ENCODE measurements around the gene LRRC1.

The LRRC1 gene

DNA sequence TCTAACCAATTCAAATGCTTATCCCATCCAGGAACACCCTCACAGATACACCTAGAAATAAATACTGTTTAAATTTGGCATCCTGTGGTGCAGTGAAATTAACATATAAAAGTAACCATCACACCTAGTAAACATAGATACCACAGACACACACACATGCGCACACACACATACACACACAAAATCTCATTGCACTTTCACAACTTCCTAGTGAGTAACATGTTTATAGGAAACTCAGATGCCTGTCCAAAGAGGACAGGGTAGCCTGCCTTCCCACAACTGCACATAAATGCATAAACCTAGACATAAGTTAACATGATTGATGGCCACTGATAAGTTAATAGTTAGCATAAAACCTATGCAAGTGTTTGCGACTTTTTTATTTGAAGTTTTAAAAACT lies 56.8 kb downstream of the LRRC1 start:
- DNase-seq = no peak

DNA sequence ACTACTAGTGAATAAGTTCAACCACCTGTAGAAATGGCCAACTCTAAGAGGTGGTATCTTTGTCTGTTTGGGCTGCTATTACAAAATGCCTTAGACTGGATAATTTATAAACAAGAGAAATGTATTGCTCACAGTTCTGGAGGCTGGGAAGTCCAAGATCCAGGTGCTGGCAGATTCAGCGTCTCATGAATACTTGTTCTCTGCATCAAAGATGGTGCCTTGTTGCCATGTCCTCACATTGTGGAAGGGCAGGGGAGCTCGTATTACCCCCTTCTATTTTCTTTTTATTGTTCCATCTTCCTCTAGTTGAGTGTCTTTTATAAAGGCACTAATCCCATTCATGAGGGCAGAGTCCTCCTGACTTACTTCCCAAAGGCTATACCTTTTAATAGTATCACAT lies 58.0 kb downstream of the LRRC1 start:
- no peak for DNase-seq

DNA sequence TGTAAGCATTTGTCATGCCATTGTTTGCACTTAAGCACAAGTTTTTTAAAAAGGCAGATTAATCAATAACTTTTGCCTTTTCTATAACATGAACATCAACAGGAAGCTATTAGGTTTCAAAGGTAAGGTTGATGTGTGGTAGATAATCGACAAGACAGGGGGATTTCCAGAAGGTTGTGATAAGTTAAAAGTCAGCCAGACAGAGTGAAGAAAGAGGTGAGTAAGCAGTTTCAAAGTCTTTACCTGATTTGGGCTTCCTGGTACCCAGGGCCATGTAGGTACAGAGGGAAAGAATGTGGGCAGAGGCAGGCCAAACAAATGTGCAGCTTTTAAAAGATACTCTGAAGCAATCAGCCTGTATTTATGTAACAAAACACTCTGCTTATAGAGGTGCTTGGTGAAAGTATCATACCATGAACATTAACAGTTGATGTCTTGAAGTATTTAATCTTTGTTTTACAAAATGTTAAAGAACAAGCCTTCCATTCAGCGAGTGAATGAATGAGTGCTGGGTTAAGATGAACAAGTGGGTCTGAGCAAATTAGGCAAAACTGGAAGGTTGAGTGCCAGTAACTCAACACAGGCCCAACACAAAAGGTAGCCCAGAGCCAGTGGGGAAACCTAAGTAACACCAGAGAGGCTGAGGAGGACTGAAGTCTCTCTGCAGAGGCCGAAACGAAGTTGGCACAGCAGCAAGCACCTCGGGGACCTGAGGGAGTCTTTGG lies 60.2 kb downstream of the LRRC1 start:
- no peak for DNase-seq

DNA sequence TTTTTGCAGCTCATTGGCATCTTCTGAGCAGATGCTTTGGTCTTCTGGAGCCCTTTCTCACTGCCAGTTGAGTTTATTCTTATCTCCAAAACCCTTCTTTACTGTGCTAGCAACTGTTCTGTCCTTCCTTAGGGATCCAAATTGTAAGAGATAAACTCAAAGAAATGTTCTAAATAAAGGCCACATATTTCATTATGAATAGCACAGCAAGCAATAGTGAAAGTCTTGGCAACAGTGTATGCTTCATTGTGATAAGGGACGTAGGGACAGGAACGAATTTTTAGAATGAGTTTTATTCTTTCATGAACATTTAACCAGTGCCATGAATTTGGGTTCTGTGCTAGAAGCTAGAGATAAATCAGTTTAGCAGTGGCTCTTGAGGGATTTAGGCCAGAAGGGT lies 61.1 kb downstream of the LRRC1 start:
- DNase-seq = no peak

DNA sequence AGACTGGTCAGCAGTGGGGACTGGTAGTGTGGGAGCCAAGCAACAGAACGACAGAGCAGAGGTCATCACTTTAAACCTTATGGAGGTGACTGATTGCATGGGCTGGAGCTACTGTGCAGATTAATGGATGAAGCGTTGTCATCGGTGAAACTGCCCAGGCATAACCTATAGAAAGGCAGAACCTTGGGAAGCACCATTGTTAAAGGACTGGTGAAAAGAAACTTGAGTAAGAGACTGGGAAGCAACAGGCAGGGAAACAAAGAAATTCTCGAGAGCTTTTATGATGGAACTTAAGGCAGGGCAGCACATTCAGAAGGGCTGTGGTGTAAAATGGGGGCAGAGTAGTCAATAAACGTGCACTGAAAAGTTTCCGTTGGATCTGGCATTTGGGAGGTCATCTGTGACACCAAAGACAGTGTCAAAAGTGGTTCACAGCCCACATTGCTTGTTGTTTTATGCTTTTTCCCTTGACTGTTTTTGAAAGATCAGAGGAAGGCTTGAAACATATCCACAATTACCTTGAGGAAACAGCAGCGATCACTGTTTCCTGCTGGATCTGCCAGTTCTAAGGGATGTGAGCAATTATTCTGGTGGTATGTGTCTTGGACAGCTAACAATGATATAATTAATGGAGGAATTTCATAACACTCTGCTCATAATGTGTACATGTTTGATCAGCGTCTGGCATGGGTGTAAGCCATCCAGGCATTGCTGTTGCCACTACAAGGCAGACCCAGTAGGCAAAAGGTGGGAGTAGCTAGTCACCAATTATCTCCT lies 62.7 kb downstream of the LRRC1 start:
- no peak for DNase-seq

DNA sequence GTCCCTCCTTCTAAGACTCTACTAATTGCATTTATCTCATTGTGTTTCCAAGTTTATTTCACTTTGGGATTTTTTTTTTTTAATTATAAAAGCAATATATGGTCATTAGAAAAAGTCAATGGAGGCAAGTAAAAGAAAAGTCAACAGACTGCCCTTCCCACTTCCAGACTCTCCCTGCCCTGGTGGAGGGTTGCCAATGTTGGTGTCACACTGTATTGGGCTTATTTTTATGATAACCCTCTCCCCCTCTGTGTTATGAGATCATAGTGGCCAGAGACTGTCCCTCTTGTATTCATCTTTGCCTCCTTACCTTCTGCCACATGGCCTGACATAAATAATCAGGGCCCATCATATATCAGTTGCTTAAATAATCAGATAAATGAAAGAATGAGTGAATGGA lies 63.4 kb downstream of the LRRC1 start:
- no peak for DNase-seq

DNA sequence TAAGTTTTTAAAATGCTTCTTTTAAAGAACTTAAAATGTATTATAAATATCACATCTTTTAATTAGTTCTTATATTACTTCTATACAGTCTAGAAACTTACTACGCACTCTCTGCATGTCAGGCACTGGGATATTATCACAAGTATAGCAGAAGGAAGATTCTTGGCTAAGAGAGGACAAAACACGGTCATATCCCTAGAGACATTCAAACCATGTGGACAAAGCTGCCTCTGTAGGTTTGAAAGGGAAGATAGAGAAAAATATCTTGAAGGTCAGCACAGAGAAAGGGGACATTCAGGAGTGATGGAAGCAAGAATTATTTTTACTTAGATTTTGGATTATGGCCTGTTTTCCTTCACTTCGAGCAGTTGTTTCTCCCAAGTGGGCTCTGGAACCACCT lies 64.1 kb downstream of the LRRC1 start:
- no peak for DNase-seq

DNA sequence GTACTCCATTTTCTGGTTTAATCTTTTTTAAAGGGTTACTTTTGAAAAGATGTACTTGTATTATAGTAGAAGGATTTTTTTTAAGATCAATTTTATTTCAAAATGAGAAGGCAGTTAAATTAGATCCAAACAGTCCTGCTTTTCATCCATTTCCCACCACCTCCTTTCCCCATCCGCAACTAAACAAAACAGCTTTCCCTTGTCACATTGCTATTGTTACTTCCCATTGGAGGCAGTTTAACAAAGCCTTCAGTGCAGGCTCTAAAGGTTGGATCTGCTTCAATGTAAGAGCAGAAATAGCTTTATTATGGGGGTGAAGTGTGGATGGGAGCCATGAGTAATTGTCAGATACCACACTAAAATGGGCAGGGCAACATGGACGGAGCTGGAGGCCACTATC lies 65.7 kb downstream of the LRRC1 start:
- DNase-seq = no peak

DNA sequence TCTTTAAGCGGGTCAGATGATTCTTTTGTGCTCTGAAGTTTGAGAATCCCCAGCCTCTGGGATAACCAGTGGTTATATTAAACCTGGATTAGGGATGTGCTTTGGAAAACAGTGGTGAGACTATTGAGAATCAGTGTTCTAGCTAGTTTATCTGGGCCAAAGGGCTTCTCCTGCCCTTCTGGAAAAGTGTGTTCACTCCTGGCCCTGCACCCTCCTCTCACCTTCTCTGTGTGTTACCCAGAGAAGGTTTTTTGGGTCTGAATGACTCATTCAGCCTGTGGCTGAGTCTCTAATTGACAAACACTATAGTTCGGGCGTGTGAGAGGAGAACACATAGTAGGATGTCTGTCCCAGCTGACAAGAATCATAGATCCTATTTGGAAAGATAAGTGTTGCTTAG lies 66.7 kb downstream of the LRRC1 start:
- DNase-seq = no peak

DNA sequence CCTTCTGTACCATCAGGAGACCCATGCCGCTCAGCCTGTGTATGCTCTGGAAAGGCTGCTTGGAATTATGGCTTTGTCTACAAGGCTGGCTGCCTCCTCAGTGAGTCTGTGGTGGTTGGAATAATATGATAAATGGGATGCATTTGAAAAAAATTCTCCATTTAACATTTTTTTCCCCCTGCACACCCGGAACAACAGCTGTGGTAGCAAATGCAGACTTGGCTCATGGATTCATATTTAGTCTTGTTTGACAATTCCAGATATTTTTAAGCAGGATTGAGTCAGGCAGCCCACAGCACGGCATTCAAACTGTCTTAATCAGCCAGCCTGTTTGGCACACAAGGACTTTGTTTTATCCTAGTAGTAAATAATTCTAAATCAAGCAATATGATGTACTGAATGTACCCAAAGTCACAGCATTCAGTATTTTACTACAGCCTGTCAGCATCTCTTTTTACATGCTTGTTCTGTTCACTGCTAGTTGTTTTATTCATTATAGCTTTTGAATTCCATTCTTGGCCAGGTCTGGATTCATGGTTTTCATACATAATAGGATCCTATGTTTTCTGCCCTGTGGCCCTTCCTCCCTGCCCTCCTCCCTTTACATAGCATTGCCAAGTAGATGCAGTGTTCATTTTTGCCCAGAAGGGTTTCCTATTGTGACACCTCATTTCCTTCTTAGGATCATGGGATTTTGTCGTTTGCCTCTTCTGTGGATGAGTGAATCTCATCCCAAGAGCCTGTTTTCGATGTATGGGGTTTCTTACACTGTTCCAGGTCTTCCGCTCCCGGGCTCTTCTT lies 68.1 kb downstream of the LRRC1 start:
- no peak for DNase-seq

DNA sequence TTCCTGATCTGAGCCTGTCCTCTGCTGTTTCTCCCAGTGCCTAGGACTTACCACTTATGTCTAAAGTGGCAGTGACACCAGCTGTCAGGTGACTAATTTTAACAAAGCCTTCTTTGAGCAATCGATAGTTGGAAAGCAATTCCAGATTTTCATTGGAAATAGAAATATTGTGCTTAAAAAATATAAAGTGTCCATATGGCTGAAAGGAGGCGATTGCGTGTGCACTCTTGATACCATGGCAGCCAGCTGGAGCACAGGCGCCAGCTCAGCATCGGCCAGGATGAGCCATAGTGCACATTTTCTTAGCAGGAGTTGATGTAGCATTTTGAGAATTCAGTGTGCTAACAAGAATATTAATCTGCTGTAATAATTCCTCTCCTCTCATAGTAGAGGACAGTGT lies 70.0 kb downstream of the LRRC1 start:
- DNase-seq = no peak

DNA sequence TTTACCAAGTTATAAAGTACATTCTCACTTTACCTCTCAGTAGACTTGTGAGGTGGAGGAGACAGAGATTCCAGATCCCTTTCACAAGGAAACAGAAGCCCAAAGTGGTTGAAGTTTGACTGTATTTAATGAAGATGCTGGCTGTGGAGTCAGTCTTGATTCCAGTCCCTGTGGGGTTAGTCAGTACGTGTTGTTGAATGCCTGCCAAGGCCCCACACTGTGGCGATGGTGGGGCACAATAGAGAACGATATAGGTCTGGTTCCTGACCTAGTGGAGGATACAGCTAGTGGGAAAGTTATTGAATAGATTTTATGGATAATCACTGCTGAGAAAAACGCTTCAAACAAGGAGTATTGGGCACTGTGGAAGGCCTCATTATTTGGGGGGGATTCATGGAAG lies 71.4 kb downstream of the LRRC1 start:
- no peak for DNase-seq

DNA sequence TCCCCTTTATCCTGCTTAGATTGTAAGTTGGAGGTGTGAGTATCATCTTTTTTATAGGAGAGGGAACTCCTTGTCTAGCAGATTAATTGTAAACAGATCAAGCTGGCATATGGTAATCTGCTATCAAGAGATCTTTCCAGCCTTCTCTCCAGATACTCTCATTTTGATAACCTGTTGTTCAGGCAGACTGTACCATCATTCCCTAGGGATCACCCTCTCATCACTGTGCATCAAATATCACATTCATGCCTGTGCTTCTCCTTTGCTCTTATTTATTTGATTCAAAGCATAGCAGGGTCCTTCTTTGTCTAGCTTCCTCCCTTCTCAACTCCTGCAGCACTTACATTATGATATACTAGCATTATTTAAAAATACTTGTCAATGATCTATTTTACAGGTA lies 73.8 kb downstream of the LRRC1 start:
- DNase-seq = peak; percentile 1

DNA sequence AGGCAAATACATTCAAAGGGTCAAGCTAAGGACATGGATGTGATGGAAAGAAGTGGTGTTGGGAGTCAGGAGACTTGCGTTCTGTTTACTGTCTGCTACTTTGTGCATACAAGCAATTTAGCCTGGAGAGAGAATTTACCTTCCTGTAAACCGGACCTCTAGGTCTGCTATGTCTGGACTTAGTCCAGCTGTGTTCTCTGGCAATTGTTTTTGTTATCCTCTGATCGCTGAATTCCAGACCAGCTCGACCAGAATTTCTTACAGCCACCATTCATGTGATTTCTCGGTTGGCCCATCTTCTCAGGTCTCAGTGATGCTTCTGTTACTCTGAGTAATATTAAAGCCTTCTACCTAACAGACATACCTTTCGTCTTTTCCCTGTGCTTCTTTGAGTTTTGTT lies 75.2 kb downstream of the LRRC1 start:
- no peak for DNase-seq

DNA sequence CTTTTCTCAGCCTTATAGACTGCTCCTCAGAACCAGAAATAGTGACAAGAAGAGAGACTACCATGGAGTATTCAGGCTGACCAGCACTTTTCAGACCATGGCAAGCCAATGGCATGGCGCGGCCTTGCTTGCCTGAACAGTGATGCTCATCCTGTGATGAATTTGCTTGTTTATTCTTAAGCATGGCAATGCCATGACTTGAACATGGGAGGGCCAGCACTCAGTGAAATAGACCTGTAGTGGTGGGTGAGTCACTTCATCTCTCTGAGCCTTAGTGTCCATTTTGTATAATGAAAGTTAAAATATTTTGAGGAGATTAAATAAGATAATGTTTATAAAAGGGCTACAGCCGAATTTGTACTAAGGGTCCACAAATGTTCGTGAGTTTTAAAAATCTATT lies 79.1 kb downstream of the LRRC1 start:
- no peak for DNase-seq

DNA sequence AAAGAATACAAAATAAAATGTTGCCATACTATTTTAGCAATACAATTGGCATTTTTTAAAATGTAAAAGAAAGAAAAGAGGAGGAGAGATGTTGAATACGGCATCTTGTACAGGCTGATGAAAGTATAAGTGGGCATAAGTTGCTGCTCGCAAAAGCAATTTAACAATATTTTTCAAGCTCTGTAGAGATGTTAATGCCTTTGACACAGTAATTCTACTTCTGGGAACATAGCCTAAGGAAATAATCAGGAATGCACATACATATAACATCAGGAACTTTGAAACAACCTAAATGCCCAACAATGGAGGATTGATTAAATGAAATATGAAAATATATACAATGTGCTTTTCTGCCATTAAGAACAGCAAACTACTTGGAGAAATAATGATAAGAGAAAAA lies 80.2 kb downstream of the LRRC1 start:
- no peak for DNase-seq

DNA sequence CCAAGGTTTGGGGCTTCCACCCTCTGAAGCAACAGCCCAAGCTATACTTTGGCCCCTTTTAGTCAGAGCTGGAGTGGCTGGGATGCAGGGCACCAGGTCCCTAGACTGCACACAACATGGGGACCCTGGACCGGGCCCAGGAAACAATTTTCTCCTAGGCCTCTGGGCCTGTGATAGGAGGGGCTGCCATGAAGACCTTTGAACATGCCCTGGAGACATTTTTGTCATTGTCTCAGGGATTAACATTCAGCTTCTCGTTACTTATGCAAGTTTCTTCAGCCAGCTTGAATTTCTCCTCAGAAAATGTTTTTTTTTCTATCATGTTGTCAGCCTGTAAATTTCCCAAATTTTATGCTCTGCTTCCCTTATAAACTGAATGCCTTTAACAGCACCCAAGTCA lies 82.3 kb downstream of the LRRC1 start:
- no peak for DNase-seq

DNA sequence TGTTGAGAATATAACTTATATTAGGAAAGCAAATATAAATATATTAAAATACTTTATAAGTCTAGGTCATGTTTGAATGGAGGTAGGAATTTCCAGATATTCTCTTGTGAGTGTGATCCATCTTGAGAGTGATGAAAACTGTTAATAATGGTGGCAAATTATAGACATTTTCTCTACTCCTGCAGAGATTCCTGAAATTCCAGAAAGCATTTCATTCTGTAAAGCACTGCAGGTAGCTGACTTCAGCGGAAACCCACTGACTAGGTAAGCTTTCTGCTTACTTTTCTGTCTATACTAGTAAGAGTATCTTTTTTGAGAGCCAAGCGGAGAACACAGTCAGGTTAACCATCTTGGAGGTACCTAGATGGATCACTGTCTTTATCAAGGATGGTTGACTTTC lies 84.0 kb downstream of the LRRC1 start:
- DNase-seq = no peak

DNA sequence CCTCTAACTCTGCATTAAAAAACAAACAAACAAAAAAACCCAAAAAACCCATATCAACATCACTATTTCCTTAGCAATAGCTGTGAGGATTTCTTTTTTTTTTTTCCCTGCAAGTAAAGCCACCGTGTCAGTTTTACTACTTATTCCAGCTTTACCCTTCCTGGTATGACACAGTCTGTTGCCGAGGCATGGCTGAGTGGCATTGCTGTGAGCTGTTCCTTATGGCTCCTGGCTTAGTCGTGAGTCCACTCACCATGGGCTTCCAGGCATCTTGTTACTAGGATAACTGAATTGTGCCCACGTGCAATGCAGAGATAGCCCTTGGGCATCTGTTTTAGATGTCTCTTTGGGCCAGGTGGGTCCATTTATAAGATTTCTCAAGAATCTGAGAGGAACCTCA lies 84.8 kb downstream of the LRRC1 start:
- DNase-seq = no peak

DNA sequence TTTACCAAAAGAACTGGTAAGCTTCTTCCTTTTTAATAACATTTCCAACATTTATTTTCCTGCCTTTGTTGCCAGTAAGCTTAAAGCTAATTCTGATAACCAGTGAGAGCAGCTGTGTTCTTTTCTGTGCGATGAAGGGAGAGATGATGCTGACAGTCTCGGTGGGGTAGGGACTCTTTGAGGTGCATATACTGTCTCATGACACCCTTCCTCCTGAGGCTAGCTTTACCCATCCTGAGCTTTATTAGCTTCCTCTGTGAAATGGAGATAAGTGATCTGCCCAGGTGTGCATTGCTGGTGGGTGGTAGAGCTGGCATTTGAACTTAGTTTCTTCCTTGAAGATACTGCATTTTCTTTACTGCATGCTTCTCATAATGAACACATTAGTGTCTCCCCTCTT lies 92.5 kb downstream of the LRRC1 start:
- DNase-seq = no peak

DNA sequence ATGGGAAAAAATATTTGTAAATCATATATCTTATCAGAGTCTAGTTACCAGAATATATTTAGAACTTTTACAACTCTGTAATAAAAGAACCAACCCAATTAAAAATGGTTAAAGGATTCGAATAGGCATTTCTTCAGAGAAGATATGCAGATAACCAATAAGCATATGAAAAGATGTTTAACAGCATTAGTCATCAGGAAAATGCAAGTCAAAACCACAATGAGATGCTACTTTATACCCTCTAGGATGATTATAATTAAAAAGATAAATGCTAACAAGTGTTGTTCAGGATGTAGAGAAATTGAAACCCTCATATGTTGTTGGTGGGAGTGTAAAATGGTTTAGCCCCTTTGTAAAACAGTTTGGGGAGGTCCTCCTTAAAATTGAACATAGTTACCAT lies 94.1 kb downstream of the LRRC1 start:
- DNase-seq = no peak

DNA sequence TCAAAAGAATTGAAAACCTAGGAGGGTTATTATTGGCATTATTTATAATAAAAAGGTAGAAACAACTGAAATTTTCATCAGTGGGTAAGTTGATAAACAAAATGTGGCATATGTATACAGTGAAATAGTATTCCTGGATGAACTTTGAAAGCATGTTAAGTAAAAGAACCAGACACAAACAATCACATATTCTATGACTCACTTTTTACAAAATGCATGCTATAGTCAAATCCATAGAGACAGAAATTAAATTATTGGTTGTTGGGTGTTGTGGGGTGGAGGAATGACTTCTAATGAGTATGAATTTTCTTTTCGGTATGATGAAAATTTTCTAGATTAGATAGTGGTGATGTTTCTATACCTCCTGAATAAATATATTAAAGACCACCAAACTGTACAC lies 94.6 kb downstream of the LRRC1 start:
- DNase-seq = no peak

DNA sequence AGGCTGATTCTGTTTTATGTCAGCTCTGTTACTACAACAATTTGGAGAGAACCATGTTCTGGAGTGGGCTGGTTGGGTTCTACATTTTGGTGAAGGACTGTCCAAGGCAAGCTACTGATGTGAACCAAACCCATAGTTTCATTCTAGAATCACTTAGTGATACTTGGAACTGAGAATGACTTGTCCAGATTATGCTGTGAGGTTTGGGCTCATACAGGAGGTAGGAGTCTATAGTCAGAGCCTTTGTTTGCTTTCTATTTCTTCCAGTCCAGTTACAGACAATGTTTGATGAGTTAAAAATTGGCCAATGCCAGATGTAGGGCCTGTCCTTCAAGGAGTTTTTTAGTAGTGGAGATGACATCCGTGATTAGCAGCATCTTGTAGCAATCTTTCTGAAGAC lies 97.9 kb downstream of the LRRC1 start:
- no peak for DNase-seq

DNA sequence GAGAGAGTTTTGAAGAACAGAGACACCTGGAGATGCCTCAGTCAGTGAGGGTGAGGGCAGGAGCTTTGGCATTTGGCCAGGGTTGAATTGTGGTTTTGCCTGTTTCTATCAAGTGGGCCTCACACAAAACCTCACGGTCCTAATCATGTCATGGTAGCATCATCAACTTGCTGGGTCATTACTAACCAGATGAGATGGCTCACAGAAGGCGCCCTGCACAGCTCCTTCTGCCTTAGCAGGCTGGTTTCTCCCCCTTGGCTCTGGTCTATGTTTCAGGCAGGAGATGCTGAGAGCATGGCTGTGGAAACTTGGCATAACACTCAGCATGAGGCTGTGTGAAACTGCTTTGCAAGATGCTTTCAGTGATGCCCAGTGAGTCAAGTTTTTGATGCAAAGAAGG lies 99.3 kb downstream of the LRRC1 start:
- no peak for DNase-seq

All from NCI-H1092 treated with DMSO at 0.1 percent for 48 hours (cell line).